Breast epithelium (tissue), 3 donors: ENCODE measurements around the gene ARHGAP26.

ENCODE experiments used
- POLR2A ChIP-seq: fragments of 450-650 bp; IDR thresholded peaks from one replicate; pipeline ENCODE4 v1.6.1; 2016; ENCODE audit warnings: antibody characterized with exemption, mild to moderate bottlenecking, moderate library complexity
- POLR2AphosphoS5 ChIP-seq, 3 donors: sonication (generic); formaldehyde crosslinking; IDR thresholded peaks; one replicate each; pipeline ENCODE4 v1.6.1; 2017; ENCODE audit warnings: antibody characterized with exemption in 3 of 3
- TF ChIP-seq, protein P1 (sequence below), 3 donors: fragments of 450-650 bp; IDR thresholded peaks; one replicate each; pipeline ENCODE4 v1.5.1; 2016 to 2017; ENCODE audit warnings: antibody characterized with exemption in 3 of 3, mild to moderate bottlenecking in 3 of 3, moderate library complexity in 3 of 3

DNA sequence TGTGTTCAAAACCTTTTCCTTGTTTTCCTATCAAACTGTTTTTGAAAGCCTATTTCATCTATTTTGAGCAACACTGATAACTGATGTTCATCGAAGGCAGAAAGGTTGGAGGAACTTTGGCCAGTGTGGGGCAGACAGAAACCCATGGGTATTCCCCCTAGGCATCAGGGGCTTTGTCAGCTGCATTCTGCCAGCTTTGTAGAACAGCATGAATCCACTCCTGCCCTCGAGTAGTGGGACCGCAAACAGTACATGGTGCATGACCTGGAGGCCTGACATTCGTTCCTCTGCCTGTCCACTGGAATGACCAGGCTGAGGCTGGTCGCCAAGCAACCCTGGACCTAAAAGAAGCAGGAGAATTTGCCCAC, 22.7 kb downstream of the ARHGAP26 start:
- no peak for TF ChIP-seq POLR2A
- TF ChIP-seq, protein P1, sequence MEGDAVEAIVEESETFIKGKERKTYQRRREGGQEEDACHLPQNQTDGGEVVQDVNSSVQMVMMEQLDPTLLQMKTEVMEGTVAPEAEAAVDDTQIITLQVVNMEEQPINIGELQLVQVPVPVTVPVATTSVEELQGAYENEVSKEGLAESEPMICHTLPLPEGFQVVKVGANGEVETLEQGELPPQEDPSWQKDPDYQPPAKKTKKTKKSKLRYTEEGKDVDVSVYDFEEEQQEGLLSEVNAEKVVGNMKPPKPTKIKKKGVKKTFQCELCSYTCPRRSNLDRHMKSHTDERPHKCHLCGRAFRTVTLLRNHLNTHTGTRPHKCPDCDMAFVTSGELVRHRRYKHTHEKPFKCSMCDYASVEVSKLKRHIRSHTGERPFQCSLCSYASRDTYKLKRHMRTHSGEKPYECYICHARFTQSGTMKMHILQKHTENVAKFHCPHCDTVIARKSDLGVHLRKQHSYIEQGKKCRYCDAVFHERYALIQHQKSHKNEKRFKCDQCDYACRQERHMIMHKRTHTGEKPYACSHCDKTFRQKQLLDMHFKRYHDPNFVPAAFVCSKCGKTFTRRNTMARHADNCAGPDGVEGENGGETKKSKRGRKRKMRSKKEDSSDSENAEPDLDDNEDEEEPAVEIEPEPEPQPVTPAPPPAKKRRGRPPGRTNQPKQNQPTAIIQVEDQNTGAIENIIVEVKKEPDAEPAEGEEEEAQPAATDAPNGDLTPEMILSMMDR (IDR thresholded peaks at IDR 0.05): no peak
- TF ChIP-seq POLR2AphosphoS5 (IDR thresholded peaks at IDR 0.05): no peak
